HEK293 (cell line): ENCODE measurements around the gene HDAC7.
A peak's percentile ranks its signal among the peaks of the same experiment; 100 is the strongest.

Source experiments
- EGR2 ChIP-seq: fragments of 450-650 bp; formaldehyde crosslinking; IDR thresholded peaks from 2 replicates; pipeline ENCODE4 v1.5.1; 2016; ENCODE audit warnings: low read depth, missing biosample characterization, missing genetic modification characterization
- GLIS1 ChIP-seq: fragments of 450-650 bp; formaldehyde crosslinking; IDR thresholded peaks from 2 replicates; pipeline ENCODE4 v1.5.1; 2016; ENCODE audit warnings: missing biosample characterization, missing genetic modification characterization
- SP3 ChIP-seq: fragments of 450-650 bp; formaldehyde crosslinking; IDR thresholded peaks from 2 replicates; pipeline ENCODE4 v1.5.1; 2016; ENCODE audit warnings: missing biosample characterization, missing genetic modification characterization
- ZBTB21 ChIP-seq: fragments of 450-650 bp; formaldehyde crosslinking; IDR thresholded peaks from 2 replicates; pipeline ENCODE4 v1.5.1; 2017; ENCODE audit warnings: missing biosample characterization, missing genetic modification characterization
- ZBTB8A ChIP-seq: fragments of 450-650 bp; formaldehyde crosslinking; IDR thresholded peaks from 2 replicates; pipeline ENCODE4 v1.5.1; 2016; ENCODE audit warnings: missing biosample characterization, missing genetic modification characterization
- ZIC2 ChIP-seq: fragments of 450-650 bp; formaldehyde crosslinking; IDR thresholded peaks from 2 replicates; pipeline ENCODE4 v1.5.1; 2016; ENCODE audit warnings: missing biosample characterization, missing genetic modification characterization
- ZNF121 ChIP-seq: fragments of 450-650 bp; formaldehyde crosslinking; IDR thresholded peaks from 2 replicates; pipeline ENCODE4 v1.5.1; 2016; ENCODE audit warnings: missing biosample characterization, missing genetic modification characterization
- ZNF394 ChIP-seq: fragments of 450-650 bp; formaldehyde crosslinking; IDR thresholded peaks from 2 replicates; pipeline ENCODE4 v1.5.1; 2016; ENCODE audit warnings: missing biosample characterization, missing genetic modification characterization, mild to moderate bottlenecking, moderate library complexity, borderline replicate concordance
- ZNF48 ChIP-seq: fragments of 450-650 bp; formaldehyde crosslinking; IDR thresholded peaks from 2 replicates; pipeline ENCODE4 v1.5.1; 2016; ENCODE audit warnings: missing biosample characterization, missing genetic modification characterization
- ZNF501 ChIP-seq: fragments of 450-650 bp; formaldehyde crosslinking; IDR thresholded peaks from 2 replicates; pipeline ENCODE4 v1.5.1; 2016; ENCODE audit warnings: missing biosample characterization, missing genetic modification characterization
- ZNF660 ChIP-seq: fragments of 450-650 bp; IDR thresholded peaks from 2 replicates; pipeline ENCODE4 v1.5.1; 2018; ENCODE audit warnings: missing biosample characterization, mild to moderate bottlenecking, missing genetic modification characterization
- ZNF76 ChIP-seq: fragments of 450-650 bp; formaldehyde crosslinking; IDR thresholded peaks from 2 replicates; pipeline ENCODE4; 2016; ENCODE audit warnings: low read depth, missing biosample characterization, missing genetic modification characterization, borderline replicate concordance
- ZNF843 ChIP-seq: fragments of 450-650 bp; formaldehyde crosslinking; IDR thresholded peaks from 2 replicates; pipeline ENCODE4 v1.5.1; 2016; ENCODE audit warnings: missing biosample characterization, missing genetic modification characterization
- ZXDB ChIP-seq: fragments of 450-650 bp; formaldehyde crosslinking; IDR thresholded peaks from 2 replicates; pipeline ENCODE4 v1.5.1; 2016; ENCODE audit warnings: missing biosample characterization, missing genetic modification characterization
- TF ChIP-seq, protein P1 (sequence below): fragments of 450-650 bp; formaldehyde crosslinking; IDR thresholded peaks from 2 replicates; pipeline ENCODE4 v1.5.1; 2017; ENCODE audit warnings: missing biosample characterization, missing genetic modification characterization
- TF ChIP-seq, protein P2 (sequence below): fragments of 450-650 bp; formaldehyde crosslinking; IDR thresholded peaks from 2 replicates; pipeline ENCODE4 v1.5.1; 2016; ENCODE audit warnings: missing biosample characterization, missing genetic modification characterization
- TF ChIP-seq, protein P3 (sequence below): fragments of 450-650 bp; formaldehyde crosslinking; conservative IDR thresholded peaks from 2 replicates; pipeline ENCODE4 v1.5.1; 2016; ENCODE audit warnings: low read depth, missing biosample characterization, missing genetic modification characterization
- TF ChIP-seq, protein P4 (sequence below): fragments of 450-650 bp; formaldehyde crosslinking; IDR thresholded peaks from 2 replicates; pipeline ENCODE4 v1.5.1; 2016; ENCODE audit warnings: missing biosample characterization, missing genetic modification characterization, borderline replicate concordance
- TF ChIP-seq, protein P5 (sequence below): fragments of 450-650 bp; formaldehyde crosslinking; IDR thresholded peaks from 2 replicates; pipeline ENCODE4 v1.5.1; 2016; ENCODE audit warnings: missing biosample characterization, missing genetic modification characterization

The HDAC7 gene

DNA sequence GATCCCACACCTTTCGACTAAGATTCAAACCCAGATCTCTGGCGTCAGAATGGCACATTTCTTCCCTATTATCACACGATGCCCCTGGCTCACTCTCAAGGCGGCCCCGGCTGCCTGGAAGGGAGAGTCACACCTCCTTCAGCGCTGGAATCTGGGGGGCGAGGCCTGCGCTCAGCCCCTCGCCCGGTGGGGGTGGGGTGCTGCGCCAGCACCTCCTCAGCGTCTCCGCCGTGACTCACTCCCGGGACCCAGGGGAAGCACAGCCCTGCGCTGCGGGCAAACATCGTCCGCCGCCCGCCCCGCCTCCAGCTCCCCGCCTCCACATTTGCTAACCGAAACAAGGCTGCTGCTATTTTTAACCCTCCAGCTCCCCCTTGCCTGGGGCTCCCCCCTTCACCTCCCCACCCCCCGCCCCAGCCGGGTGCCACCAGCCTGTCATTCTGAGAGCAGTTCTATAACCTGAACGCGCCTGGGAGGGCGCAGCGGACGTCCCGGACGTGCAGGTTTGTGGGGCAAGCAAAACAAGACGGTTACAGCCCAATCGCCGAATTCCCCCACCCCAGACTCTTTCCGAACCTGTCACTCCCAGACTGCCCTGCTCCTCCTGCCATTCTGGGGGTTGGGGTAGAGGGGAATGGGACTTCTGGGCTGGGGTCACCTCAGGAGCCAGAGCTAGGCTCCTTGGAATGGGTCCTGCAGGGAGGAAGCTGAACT, 6.7 kb downstream of the HDAC7 start (continued):
- TF ChIP-seq, protein P1, sequence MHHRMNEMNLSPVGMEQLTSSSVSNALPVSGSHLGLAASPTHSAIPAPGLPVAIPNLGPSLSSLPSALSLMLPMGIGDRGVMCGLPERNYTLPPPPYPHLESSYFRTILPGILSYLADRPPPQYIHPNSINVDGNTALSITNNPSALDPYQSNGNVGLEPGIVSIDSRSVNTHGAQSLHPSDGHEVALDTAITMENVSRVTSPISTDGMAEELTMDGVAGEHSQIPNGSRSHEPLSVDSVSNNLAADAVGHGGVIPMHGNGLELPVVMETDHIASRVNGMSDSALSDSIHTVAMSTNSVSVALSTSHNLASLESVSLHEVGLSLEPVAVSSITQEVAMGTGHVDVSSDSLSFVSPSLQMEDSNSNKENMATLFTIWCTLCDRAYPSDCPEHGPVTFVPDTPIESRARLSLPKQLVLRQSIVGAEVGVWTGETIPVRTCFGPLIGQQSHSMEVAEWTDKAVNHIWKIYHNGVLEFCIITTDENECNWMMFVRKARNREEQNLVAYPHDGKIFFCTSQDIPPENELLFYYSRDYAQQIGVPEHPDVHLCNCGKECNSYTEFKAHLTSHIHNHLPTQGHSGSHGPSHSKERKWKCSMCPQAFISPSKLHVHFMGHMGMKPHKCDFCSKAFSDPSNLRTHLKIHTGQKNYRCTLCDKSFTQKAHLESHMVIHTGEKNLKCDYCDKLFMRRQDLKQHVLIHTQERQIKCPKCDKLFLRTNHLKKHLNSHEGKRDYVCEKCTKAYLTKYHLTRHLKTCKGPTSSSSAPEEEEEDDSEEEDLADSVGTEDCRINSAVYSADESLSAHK (tag by site-specific recombination) = 0 out of 2 replicates have a peak, but pooled peaks have one; percentile 8
- TF ChIP-seq ZNF501 (tag by site-specific recombination) (no peak), ZIC2 (tag by site-specific recombination) (peak; percentile 61), ZNF76 (peak; percentile 45; the same call in 1 of the 2 replicates), ZNF121 (tag by site-specific recombination) (no peak), GLIS1 (tag by site-specific recombination) (peak; percentile 98), ZNF394 (peak; percentile 85), ZNF48 (no peak), EGR2 (tag by site-specific recombination) (peak; percentile 86), ZBTB8A (tag by site-specific recombination) (peak; percentile 52; the same call in 1 of the 2 replicates), SP3 (tag by site-specific recombination) (peak; percentile 74), ZNF660 (tag by site-specific recombination) (peak; percentile 66; the same call in 1 of the 2 replicates), ZXDB (peak; percentile 99), ZNF843 (tag by site-specific recombination) (no peak), ZBTB21 (tag by site-specific recombination) (0 out of 2 replicates have a peak, but pooled peaks have one; percentile 27)
- TF ChIP-seq, protein P2, sequence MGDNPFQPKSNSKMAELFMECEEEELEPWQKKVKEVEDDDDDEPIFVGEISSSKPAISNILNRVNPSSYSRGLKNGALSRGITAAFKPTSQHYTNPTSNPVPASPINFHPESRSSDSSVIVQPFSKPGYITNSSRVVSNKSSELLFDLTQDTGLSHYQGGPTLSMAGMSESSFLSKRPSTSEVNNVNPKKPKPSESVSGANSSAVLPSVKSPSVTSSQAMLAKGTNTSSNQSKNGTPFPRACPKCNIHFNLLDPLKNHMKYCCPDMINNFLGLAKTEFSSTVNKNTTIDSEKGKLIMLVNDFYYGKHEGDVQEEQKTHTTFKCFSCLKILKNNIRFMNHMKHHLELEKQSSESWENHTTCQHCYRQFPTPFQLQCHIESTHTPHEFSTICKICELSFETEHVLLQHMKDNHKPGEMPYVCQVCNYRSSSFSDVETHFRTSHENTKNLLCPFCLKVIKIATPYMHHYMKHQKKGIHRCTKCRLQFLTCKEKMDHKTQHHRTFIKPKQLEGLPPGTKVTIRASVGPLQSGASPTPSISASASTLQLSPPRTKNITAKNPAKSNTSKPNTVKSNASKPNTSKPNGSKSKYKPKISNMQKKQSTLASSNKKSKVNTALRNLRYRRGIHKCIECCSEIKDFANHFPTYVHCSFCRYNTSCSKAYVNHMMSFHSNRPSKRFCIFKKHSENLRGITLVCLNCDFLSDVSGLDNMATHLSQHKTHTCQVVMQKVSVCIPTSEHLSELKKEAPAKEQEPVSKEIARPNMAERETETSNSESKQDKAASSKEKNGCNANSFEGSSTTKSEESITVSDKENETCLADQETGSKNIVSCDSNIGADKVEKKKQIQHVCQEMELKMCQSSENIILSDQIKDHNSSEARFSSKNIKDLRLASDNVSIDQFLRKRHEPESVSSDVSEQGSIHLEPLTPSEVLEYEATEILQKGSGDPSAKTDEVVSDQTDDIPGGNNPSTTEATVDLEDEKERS = no peak
- TF ChIP-seq, protein P3, sequence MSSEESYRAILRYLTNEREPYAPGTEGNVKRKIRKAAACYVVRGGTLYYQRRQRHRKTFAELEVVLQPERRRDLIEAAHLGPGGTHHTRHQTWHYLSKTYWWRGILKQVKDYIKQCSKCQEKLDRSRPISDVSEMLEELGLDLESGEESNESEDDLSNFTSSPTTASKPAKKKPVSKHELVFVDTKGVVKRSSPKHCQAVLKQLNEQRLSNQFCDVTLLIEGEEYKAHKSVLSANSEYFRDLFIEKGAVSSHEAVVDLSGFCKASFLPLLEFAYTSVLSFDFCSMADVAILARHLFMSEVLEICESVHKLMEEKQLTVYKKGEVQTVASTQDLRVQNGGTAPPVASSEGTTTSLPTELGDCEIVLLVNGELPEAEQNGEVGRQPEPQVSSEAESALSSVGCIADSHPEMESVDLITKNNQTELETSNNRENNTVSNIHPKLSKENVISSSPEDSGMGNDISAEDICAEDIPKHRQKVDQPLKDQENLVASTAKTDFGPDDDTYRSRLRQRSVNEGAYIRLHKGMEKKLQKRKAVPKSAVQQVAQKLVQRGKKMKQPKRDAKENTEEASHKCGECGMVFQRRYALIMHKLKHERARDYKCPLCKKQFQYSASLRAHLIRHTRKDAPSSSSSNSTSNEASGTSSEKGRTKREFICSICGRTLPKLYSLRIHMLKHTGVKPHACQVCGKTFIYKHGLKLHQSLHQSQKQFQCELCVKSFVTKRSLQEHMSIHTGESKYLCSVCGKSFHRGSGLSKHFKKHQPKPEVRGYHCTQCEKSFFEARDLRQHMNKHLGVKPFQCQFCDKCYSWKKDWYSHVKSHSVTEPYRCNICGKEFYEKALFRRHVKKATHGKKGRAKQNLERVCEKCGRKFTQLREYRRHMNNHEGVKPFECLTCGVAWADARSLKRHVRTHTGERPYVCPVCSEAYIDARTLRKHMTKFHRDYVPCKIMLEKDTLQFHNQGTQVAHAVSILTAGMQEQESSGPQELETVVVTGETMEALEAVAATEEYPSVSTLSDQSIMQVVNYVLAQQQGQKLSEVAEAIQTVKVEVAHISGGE (tag by site-specific recombination) = peak; percentile 50; the same call in 1 of the 2 replicates
- TF ChIP-seq, protein P4, sequence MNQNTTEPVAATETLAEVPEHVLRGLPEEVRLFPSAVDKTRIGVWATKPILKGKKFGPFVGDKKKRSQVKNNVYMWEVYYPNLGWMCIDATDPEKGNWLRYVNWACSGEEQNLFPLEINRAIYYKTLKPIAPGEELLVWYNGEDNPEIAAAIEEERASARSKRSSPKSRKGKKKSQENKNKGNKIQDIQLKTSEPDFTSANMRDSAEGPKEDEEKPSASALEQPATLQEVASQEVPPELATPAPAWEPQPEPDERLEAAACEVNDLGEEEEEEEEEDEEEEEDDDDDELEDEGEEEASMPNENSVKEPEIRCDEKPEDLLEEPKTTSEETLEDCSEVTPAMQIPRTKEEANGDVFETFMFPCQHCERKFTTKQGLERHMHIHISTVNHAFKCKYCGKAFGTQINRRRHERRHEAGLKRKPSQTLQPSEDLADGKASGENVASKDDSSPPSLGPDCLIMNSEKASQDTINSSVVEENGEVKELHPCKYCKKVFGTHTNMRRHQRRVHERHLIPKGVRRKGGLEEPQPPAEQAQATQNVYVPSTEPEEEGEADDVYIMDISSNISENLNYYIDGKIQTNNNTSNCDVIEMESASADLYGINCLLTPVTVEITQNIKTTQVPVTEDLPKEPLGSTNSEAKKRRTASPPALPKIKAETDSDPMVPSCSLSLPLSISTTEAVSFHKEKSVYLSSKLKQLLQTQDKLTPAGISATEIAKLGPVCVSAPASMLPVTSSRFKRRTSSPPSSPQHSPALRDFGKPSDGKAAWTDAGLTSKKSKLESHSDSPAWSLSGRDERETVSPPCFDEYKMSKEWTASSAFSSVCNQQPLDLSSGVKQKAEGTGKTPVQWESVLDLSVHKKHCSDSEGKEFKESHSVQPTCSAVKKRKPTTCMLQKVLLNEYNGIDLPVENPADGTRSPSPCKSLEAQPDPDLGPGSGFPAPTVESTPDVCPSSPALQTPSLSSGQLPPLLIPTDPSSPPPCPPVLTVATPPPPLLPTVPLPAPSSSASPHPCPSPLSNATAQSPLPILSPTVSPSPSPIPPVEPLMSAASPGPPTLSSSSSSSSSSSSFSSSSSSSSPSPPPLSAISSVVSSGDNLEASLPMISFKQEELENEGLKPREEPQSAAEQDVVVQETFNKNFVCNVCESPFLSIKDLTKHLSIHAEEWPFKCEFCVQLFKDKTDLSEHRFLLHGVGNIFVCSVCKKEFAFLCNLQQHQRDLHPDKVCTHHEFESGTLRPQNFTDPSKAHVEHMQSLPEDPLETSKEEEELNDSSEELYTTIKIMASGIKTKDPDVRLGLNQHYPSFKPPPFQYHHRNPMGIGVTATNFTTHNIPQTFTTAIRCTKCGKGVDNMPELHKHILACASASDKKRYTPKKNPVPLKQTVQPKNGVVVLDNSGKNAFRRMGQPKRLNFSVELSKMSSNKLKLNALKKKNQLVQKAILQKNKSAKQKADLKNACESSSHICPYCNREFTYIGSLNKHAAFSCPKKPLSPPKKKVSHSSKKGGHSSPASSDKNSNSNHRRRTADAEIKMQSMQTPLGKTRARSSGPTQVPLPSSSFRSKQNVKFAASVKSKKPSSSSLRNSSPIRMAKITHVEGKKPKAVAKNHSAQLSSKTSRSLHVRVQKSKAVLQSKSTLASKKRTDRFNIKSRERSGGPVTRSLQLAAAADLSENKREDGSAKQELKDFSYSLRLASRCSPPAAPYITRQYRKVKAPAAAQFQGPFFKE (tag by site-specific recombination) = no peak
- TF ChIP-seq, protein P5, sequence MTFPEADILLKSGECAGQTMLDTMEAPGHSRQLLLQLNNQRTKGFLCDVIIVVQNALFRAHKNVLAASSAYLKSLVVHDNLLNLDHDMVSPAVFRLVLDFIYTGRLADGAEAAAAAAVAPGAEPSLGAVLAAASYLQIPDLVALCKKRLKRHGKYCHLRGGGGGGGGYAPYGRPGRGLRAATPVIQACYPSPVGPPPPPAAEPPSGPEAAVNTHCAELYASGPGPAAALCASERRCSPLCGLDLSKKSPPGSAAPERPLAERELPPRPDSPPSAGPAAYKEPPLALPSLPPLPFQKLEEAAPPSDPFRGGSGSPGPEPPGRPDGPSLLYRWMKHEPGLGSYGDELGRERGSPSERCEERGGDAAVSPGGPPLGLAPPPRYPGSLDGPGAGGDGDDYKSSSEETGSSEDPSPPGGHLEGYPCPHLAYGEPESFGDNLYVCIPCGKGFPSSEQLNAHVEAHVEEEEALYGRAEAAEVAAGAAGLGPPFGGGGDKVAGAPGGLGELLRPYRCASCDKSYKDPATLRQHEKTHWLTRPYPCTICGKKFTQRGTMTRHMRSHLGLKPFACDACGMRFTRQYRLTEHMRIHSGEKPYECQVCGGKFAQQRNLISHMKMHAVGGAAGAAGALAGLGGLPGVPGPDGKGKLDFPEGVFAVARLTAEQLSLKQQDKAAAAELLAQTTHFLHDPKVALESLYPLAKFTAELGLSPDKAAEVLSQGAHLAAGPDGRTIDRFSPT (tag by site-specific recombination) = peak; percentile 75; the same call in 1 of the 2 replicates
